SK-N-SH (cell line): Measurements from ENCODE around the gene DENND2A. TPM values are rescaled to one million over a fixed set of nuclear protein-coding genes. Genes with fewer than 3 reads are reported as not detected.
A peak's percentile ranks its signal among the peaks of the same experiment; 100 is the strongest.

Source experiments
- CTCF ChIA-PET: fragments of 300-600, 350-600 bp; formaldehyde crosslinking; extraction: SDS; loops from one replicate; lab custom pipeline; 2021; lab: Yijun Ruan, JAX
- POLR2A ChIA-PET: fragments of 350-600 bp; sonication (Branson Sonifier 250); formaldehyde crosslinking; extraction: SDS; loops from one replicate; lab custom pipeline; 2020; ENCODE audit warnings: antibody characterized with exemption, inconsistent platforms; lab: Yijun Ruan, JAX
- DNase-seq: peaks from one replicate; pipeline ENCODE4 v3.0.0; 2012
- H2AFZ ChIP-seq: fragments of 200-600 bp; sonication (generic); 2 replicates; pipeline ENCODE4 v1.8.1; 2016; ENCODE audit warnings: antibody characterized with exemption, mild to moderate bottlenecking, low read depth
- H3F3A ChIP-seq: fragments of 200-600 bp; sonication (generic); replicated peaks from 2 replicates; pipeline ENCODE3; 2016; ENCODE audit warnings: antibody characterized with exemption, mild to moderate bottlenecking; ENCODE audit not compliant: insufficient read depth
- H3K27ac ChIP-seq, 2 experiments: fragments of 200-500 bp in 1 of 2; fragments of 200-600 bp in 1 of 2; sonication (Bioruptor generic) in 1 of 2; sonication (generic), shearing (Covaris generic) in 1 of 2; 2 replicates each; pipeline versions ENCODE4 v1.5.1 to v1.6.1; 2014 to 2016; ENCODE audit warnings: low read depth in 2 of 2, inconsistent platforms in 1 of 2, low read length in 1 of 2, mild to moderate bottlenecking in 1 of 2, mixed read lengths in 1 of 2
- H3K27me3 ChIP-seq: fragments of 200-600 bp; sonication (generic), shearing (Covaris generic); 2 replicates; pipeline ENCODE4 v1.6.1; 2016; ENCODE audit warnings: mixed run types; ENCODE audit not compliant: insufficient read depth
- H3K36me3 ChIP-seq, 2 experiments: fragments of 200-500 bp in 1 of 2; fragments of 200-600 bp in 1 of 2; sonication (Bioruptor generic) in 1 of 2; sonication (generic) in 1 of 2; replicated peaks in 1 of 2; 2 replicates each; pipeline versions ENCODE3 to v1.5.1; 2014 to 2016; ENCODE audit warnings: low read length in 1 of 2, mild to moderate bottlenecking in 1 of 2; ENCODE audit not compliant: insufficient read depth in 2 of 2, control insufficient read depth in 1 of 2
- H3K4me1 ChIP-seq, 2 experiments: fragments of 200-500 bp in 1 of 2; fragments of 200-600 bp in 1 of 2; sonication (Bioruptor generic) in 1 of 2; sonication (generic), shearing (Covaris generic) in 1 of 2; 2 replicates each; pipeline versions ENCODE4 v1.5.1 to v1.6.1; 2014 to 2016; ENCODE audit warnings: low read depth in 1 of 2, low read length in 1 of 2, mixed run types in 1 of 2; ENCODE audit not compliant: insufficient read depth in 2 of 2, control insufficient read depth in 1 of 2
- H3K4me2 ChIP-seq: fragments of 200-600 bp; sonication (generic), shearing (Covaris generic); 2 replicates; pipeline ENCODE4 v1.6.1; 2017; ENCODE audit warnings: mixed run types
- H3K4me3 ChIP-seq, 2 experiments: fragments of 200-500 bp in 1 of 2; fragments of 200-600 bp in 1 of 2; sonication (Bioruptor generic) in 1 of 2; sonication (generic), shearing (Covaris generic) in 1 of 2; 2 replicates each; pipeline versions ENCODE4 v1.5.1 to v1.8.1; 2014 to 2016; ENCODE audit warnings: low read depth in 2 of 2, inconsistent platforms in 1 of 2, low read length in 1 of 2, mild to moderate bottlenecking in 1 of 2, mixed read lengths in 1 of 2, moderate library complexity in 1 of 2
- H3K79me2 ChIP-seq: fragments of 200-600 bp; sonication (generic); 2 replicates; pipeline ENCODE4 v1.8.1; 2017; ENCODE audit warnings: mild to moderate bottlenecking; ENCODE audit not compliant: insufficient read depth
- H3K9ac ChIP-seq: fragments of 200-600 bp; sonication (generic); 2 replicates; pipeline ENCODE4 v1.6.1; 2017; ENCODE audit warnings: mixed run types
- H3K9me2 ChIP-seq: fragments of 200-600 bp; sonication (generic); 2 replicates; pipeline ENCODE4 v1.6.1; 2017; ENCODE audit warnings: mixed run types
- H3K9me3 ChIP-seq: fragments of 200-600 bp; sonication (generic); 2 replicates; pipeline ENCODE4 v1.6.1; 2017; ENCODE audit warnings: mixed run types, mild to moderate bottlenecking, moderate library complexity
- H4K20me1 ChIP-seq: fragments of 200-600 bp; sonication (generic); 2 replicates; pipeline ENCODE4 v1.6.1; 2017; ENCODE audit warnings: mild to moderate bottlenecking, mixed run types; ENCODE audit not compliant: insufficient read depth
- EP300 ChIP-seq, 2 experiments: IDR thresholded peaks; 2 replicates each; pipeline versions ENCODE4 v1.4.0 to v1.6.1; 2012; ENCODE audit warnings: borderline replicate concordance in 1 of 2, low read depth in 1 of 2, low read length in 1 of 2
- EZH2phosphoT487 ChIP-seq: fragments of 200-600 bp; sonication (generic); IDR thresholded peaks from 2 replicates; pipeline ENCODE4 v1.6.1; 2017; ENCODE audit warnings: low read depth, mixed run types, mild to moderate bottlenecking, antibody characterized with exemption, moderate library complexity, borderline replicate concordance
- JUND ChIP-seq: IDR thresholded peaks from 2 replicates; pipeline ENCODE4 v1.4.0; 2012
- POLR2AphosphoS5 ChIP-seq: IDR thresholded peaks from 2 replicates; pipeline ENCODE4 v1.6.1; 2012; ENCODE audit warnings: low read depth, low read length
- RFX5 ChIP-seq: IDR thresholded peaks from 2 replicates; pipeline ENCODE4 v1.6.1; 2012; ENCODE audit warnings: mild to moderate bottlenecking, improper control_type of control experiment, low read length
- TCF12 ChIP-seq: IDR thresholded peaks from 2 replicates; pipeline ENCODE4 v1.4.0; 2012
- TEAD4 ChIP-seq: IDR thresholded peaks from 2 replicates; pipeline ENCODE4 v1.4.0; 2012; ENCODE audit warnings: mild to moderate bottlenecking, borderline replicate concordance; ENCODE audit not compliant: insufficient read depth
- YY1 ChIP-seq: IDR thresholded peaks from 2 replicates; pipeline ENCODE4 v1.4.0; 2012; ENCODE audit warnings: low read depth, mild to moderate bottlenecking
- WGBS: methylation state at CpG from one replicate; pipeline ENCODE4 v1.1.6; 2017; ENCODE audit warnings: low lambda C conversion rate; 5-methylcytosine and 5-hydroxymethylcytosine counted together
- polyA plus RNA-seq, 3 experiments: library from polyadenylated mRNA; depleted of rRNA; stranded (reverse); fragments of >200 nt; gene quantifications; 2 replicates each; pipeline ENCODE4 v1.2.3, GENCODE V29; 2012

The DENND2A gene
- polyA plus RNA-seq, 1 of the 3 experiments (the other 2 are of a cell fraction), result 3.5 TPM

DNA sequence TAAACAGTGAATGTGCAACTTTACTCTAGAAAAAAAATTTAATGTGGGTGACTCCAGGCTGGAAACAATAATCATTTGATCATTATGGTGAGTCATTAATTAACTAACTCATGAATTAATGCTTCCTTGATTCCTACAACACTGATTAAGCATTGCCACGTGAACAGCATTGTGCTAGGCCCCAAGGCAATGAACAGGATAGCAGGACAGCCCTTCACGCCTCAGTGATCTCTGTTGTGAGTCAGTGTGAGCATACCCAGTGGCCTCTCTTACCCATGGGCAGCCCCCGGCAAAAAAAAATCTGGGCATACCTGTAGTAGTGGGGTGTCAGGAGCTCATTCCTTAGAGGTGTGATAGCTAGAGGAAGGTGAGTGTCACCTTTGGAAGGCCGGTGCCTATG is 76.0 kb downstream of the DENND2A start:
- no peaks in the 10 kb centered on the region for H3K9me2 ChIP-seq
- TF ChIP-seq EP300 (IDR thresholded peaks at IDR 0.05; ENCODE audit: borderline replicate concordance in 1 of 2, low read depth in 1 of 2, low read length in 1 of 2) (no peak), TEAD4 (no peak), YY1 (no peak), RFX5 (no peak), POLR2AphosphoS5 (no peak)
- H4K20me1 ChIP-seq, result no peaks in the 10 kb centered on the region
- H3K9me3 ChIP-seq, result no peaks in the 10 kb centered on the region
- no peak overlapping the region for H3K4me2 ChIP-seq
- CTCF ChIA-PET, result interaction anchor here (0.7 kb wide), 1 partner anchor 9 kb away, joined by 4 read pairs; no protein-coding TSS in a partner anchor
- DNase-seq, result no peak
- 82% methylated on average over 4 of the region's 4 CpGs for WGBS
- peaks cover 12 to 16% of the 10 kb centered on the region in 2 experiments; a peak in 3 of 4 replicates for H3K4me1 ChIP-seq
- no peaks in the 10 kb centered on the region for H3K27me3 ChIP-seq
- H3K4me3 ChIP-seq, result no peak overlapping the region
- H3K36me3 ChIP-seq, result no peaks in the 10 kb centered on the region
- POLR2A ChIA-PET, result no interaction called here
- no peak overlapping the region for H3K9ac ChIP-seq
- H3K79me2 ChIP-seq, result no peaks in the 10 kb centered on the region
- no peak overlapping the region for H2AFZ ChIP-seq
- H3F3A ChIP-seq, result no peaks in the 10 kb centered on the region
- no peak overlapping the region for H3K27ac ChIP-seq

DNA sequence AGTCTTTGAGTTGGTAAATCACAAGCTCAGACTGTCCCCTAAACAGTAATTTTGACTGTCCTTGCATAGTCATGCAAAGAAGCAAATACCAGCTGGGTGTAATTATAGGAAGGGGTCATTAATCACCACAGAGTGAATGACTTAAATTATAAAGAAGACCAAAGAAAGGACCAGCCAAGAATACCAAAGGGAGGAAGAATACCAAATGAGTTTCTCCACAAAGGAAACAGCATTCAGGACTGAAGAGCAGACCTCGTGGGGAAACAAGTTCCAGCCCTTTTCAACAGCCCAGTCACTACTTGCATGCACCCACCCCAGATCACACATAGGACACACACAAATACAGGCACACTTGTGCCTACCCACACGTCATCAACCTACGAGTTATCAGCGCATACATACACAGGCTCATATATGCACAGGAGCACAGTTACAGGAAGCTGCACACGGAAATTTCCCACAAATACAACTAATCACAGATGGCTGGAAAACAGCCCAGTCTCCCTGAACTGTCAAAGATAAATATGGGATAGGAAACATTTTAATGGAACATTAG is 77.6 kb downstream of the DENND2A start:
- H3K4me2 ChIP-seq, result no peak overlapping the region
- peak; percentile 15; the same call in 1 of the 2 replicates for TF ChIP-seq TCF12
- TF ChIP-seq EP300 (IDR thresholded peaks at IDR 0.05; ENCODE audit: borderline replicate concordance in 1 of 2, low read depth in 1 of 2, low read length in 1 of 2), result 0 out of 4 replicates have a peak, but pooled peaks of 1 of the 2 experiments have one; percentile 30
- no peak for TF ChIP-seq EZH2phosphoT487
- H3K79me2 ChIP-seq, result no peaks in the 10 kb centered on the region
- no peaks in the 10 kb centered on the region for H3F3A ChIP-seq
- POLR2A ChIA-PET, result no interaction called here
- H3K27me3 ChIP-seq, result no peaks in the 10 kb centered on the region
- H3K9ac ChIP-seq, result no peak overlapping the region
- no peak overlapping the region for H3K4me3 ChIP-seq
- no peaks in the 10 kb centered on the region for H4K20me1 ChIP-seq
- 60% methylated on average over 5 of the region's 5 CpGs for WGBS
- no peaks in the 10 kb centered on the region for H3K9me3 ChIP-seq
- CTCF ChIA-PET, result interaction anchor here (0.7 to 1.4 kb wide), 3 partner anchors 13 to 90 kb away, joined by 3 to 5 read pairs (median 3); no protein-coding TSS in a partner anchor
- no peak overlapping the region for H2AFZ ChIP-seq
- no peaks in the 10 kb centered on the region for H3K9me2 ChIP-seq
- peaks cover 12 to 16% of the 10 kb centered on the region in 2 experiments; a peak in 3 of 4 replicates for H3K4me1 ChIP-seq
- H3K36me3 ChIP-seq, result no peaks in the 10 kb centered on the region
- no peak for DNase-seq
- peak overlapping the region in 1 of 2 experiments; percentile 11; a peak in 1 of 4 replicates for H3K27ac ChIP-seq

DNA sequence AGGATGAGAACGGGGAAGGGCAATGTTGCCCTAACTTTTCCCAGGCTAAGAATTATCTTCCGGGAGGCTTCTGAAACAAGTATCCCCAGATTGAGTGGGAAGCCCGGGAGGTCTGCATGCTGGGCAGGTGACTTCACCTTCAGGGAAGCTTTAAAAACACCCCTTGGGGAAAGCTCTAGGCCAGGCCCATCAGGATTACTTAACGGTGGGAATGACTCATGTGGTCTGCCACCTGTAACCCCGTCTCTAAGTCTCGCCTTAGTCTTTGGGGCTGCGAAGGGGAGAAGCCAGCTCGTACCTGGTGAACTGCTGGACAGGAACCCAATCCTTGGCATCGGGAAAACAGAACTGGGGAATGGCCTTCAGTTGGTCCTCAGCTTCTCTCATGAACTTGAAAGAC is 81.2 kb downstream of the DENND2A start:
- TF ChIP-seq JUND (no peak), EZH2phosphoT487 (no peak)

More for the DNA sequence above, 81.2 kb downstream of the DENND2A start:
- 91% methylated on average over 9 of the region's 9 CpGs for WGBS
- H3K4me1 ChIP-seq, result peaks cover 3 to 6% of the 10 kb centered on the region in 2 experiments; a peak in 2 of 4 replicates
- H3K79me2 ChIP-seq, result no peaks in the 10 kb centered on the region
- H3K9me3 ChIP-seq, result no peaks in the 10 kb centered on the region
- H2AFZ ChIP-seq, result no peak overlapping the region
- no peaks in the 10 kb centered on the region for H3K27me3 ChIP-seq
- no peaks in the 10 kb centered on the region for H3K9me2 ChIP-seq
- no peaks in the 10 kb centered on the region for H4K20me1 ChIP-seq
- DNase-seq, result no peak
- POLR2A ChIA-PET, result no interaction called here
- no peaks in the 10 kb centered on the region for H3F3A ChIP-seq
- CTCF ChIA-PET, result interaction anchor here (0.8 to 0.9 kb wide), 2 partner anchors 42 to 94 kb away, joined by 3 read pairs; no protein-coding TSS in a partner anchor
- no peak overlapping the region for H3K9ac ChIP-seq
- H3K27ac ChIP-seq, result no peak overlapping the region
- H3K4me2 ChIP-seq, result no peak overlapping the region
- H3K36me3 ChIP-seq, result no peaks in the 10 kb centered on the region
- no peak overlapping the region for H3K4me3 ChIP-seq
